Right lobe of liver (tissue), 4 donors: ENCODE results near the gene PFKM.

Experiments
- CTCF ChIP-seq, 4 donors: fragments of 200-600 bp in 3 of 4; fragments of 450-650 bp in 1 of 4; IDR thresholded peaks; one replicate each; pipeline versions ENCODE4 v1.5.1 to v1.8.0; 2016 to 2022; ENCODE audit warnings: antibody characterized with exemption in 4 of 4, mild to moderate bottlenecking in 2 of 4
- POLR2A ChIP-seq: fragments of 450-650 bp; IDR thresholded peaks from one replicate; pipeline ENCODE4 v1.6.1; 2017; ENCODE audit warnings: antibody characterized with exemption, mild to moderate bottlenecking
- donor health status: DM: no; HTN: no; CAD: no.
- donor health status: DM: no; HTN: no; CAD: no.
- donor health status: DM: no; HTN: yes; CAD: no.

GRCh38 chr12:48145981-48146380, 26.8 kb downstream of the PFKM start:
- TF ChIP-seq CTCF (IDR thresholded peaks at IDR 0.05): no peak
- no peak for TF ChIP-seq POLR2A
